ENCODE results near the gene IL25. TPM values are rescaled to one million over a fixed set of nuclear protein-coding genes. Genes with fewer than 3 reads are reported as not detected.

Gene IL25
- total RNA-seq, 3 donors from 2014 or later (not counting 1 experiment from before 2014, with no cell fraction given): not detected

- DNase-seq: no peak
- no peak overlapping the region for H3K4me3 Mint-ChIP-seq
- no peak for ATAC-seq
- peaks cover 0 to 4% of the 10 kb centered on the region in 2 donors for H3K27me3 Mint-ChIP-seq (ENCODE audit: low read depth in 2 of 2)
- Histone ChIP-seq H3K9me3 (ENCODE audit: control insufficient read depth, insufficient read depth, low read length) (no peaks in the 10 kb centered on the region), H3K4me3 (ENCODE audit: low read length) (no peak overlapping the region), H3K27ac (ENCODE audit: low read length) (no peak overlapping the region), H3K36me3 (ENCODE audit: control insufficient read depth, insufficient read depth, low read length) (no peaks in the 10 kb centered on the region), H3K4me1 (ENCODE audit: control insufficient read depth, insufficient read depth, low read length) (no peaks in the 10 kb centered on the region), H3K27me3 (ENCODE audit: control insufficient read depth, insufficient read depth, low read length) (no peaks in the 10 kb centered on the region)
- WGBS (ENCODE audit: insufficient coverage): 71% methylated on average over 10 of the region's 11 CpGs
- intact Hi-C loops (cut with micrococcal nuclease): no loop called here
- no peak overlapping the region for H3K27ac Mint-ChIP-seq
- TF ChIP-seq CTCF (IDR thresholded peaks at IDR 0.05): no peak
- no peaks in the 10 kb centered on the region for H3K9me3 Mint-ChIP-seq
- H3K36me3 Mint-ChIP-seq: no peaks in the 10 kb centered on the region
- H3K4me1 Mint-ChIP-seq: no peaks in the 10 kb centered on the region
These were observed 4.6 kb downstream of the IL25 start for GRCh38 chr14:23377198-23377550.

- no peak for TF ChIP-seq CTCF (IDR thresholded peaks at IDR 0.05)
- DNase-seq (no peak), ATAC-seq (no peak)
- Mint-ChIP-seq H3K9me3 (no peaks in the 10 kb centered on the region), H3K4me3 (no peak overlapping the region), H3K4me1 (no peaks in the 10 kb centered on the region), H3K36me3 (no peaks in the 10 kb centered on the region), H3K27me3 (ENCODE audit: low read depth in 2 of 2) (peaks cover 0 to 4% of the 10 kb centered on the region in 2 donors), H3K27ac (no peak overlapping the region)
- no peak overlapping the region for H3K27ac ChIP-seq (ENCODE audit: low read length)
- no peak overlapping the region for H3K4me3 ChIP-seq (ENCODE audit: low read length)
- 83% methylated on average over 14 of the region's 14 CpGs for WGBS (ENCODE audit: insufficient coverage)
- H3K36me3 ChIP-seq (ENCODE audit: control insufficient read depth, insufficient read depth, low read length): no peaks in the 10 kb centered on the region
- H3K27me3 ChIP-seq (ENCODE audit: control insufficient read depth, insufficient read depth, low read length): no peaks in the 10 kb centered on the region
- intact Hi-C loops (cut with micrococcal nuclease): no loop called here
- no peaks in the 10 kb centered on the region for H3K4me1 ChIP-seq (ENCODE audit: control insufficient read depth, insufficient read depth, low read length)
- no peaks in the 10 kb centered on the region for H3K9me3 ChIP-seq (ENCODE audit: control insufficient read depth, insufficient read depth, low read length)
These were observed 5.3 kb downstream of the IL25 start for GRCh38 chr14:23377573-23378563.

- Histone ChIP-seq H3K9me3 (ENCODE audit: control insufficient read depth, insufficient read depth, low read length) (no peaks in the 10 kb centered on the region), H3K4me3 (ENCODE audit: low read length) (no peak overlapping the region), H3K27me3 (ENCODE audit: control insufficient read depth, insufficient read depth, low read length) (no peaks in the 10 kb centered on the region), H3K4me1 (ENCODE audit: control insufficient read depth, insufficient read depth, low read length) (no peaks in the 10 kb centered on the region), H3K27ac (ENCODE audit: low read length) (no peak overlapping the region), H3K36me3 (ENCODE audit: control insufficient read depth, insufficient read depth, low read length) (no peaks in the 10 kb centered on the region)
- ATAC-seq (no peak), DNase-seq (no peak)
- Mint-ChIP-seq H3K27ac (no peak overlapping the region), H3K4me3 (no peak overlapping the region), H3K4me1 (no peaks in the 10 kb centered on the region), H3K36me3 (no peaks in the 10 kb centered on the region), H3K9me3 (no peaks in the 10 kb centered on the region), H3K27me3 (ENCODE audit: low read depth in 2 of 2) (peaks cover 0 to 4% of the 10 kb centered on the region in 2 donors)
- 80% methylated on average over 11 of the region's 11 CpGs for WGBS (ENCODE audit: insufficient coverage)
- intact Hi-C loops (cut with micrococcal nuclease): no loop called here
- no peak for TF ChIP-seq CTCF (IDR thresholded peaks at IDR 0.05)
These were observed 6.1 kb downstream of the IL25 start for GRCh38 chr14:23378612-23379220.

Measured in natural killer cell (primary cell).